A549 (cell line): ENCODE measurements around the gene ALDH3B2.
"Not testable (repeated sequence)": the region's sequence is repeated elsewhere in the genome, so short reads cannot be mapped to it uniquely, and the experiment has no call there.

Experiments
- CEBPB ChIP-seq, 2 experiments: fragments of >200 bp in 1 of 2; sonication (Bioruptor Twin) in 1 of 2; formaldehyde crosslinking in 1 of 2; IDR thresholded peaks; 2 replicates each; pipeline ENCODE4 v1.6.1; 2012 to 2016
- EP300 ChIP-seq, 2 experiments: fragments of >200 bp; sonication (Bioruptor Twin); formaldehyde crosslinking; IDR thresholded peaks; 2 replicates in 1 of 2; 3 replicates in 1 of 2; pipeline ENCODE4 v1.6.1; 2016 to 2017
- JUN ChIP-seq, 2 experiments: fragments of >200 bp; sonication (Bioruptor Twin); formaldehyde crosslinking; IDR thresholded peaks; 2 replicates in 1 of 2; 3 replicates in 1 of 2; pipeline ENCODE4 v1.6.1; 2016 to 2017
- KDM5A ChIP-seq: fragments of 200-600 bp; sonication (generic); IDR thresholded peaks from 2 replicates; pipeline ENCODE4 v1.6.1; 2016; ENCODE audit warnings: antibody characterized with exemption, mild to moderate bottlenecking
- MAZ ChIP-seq: fragments of 150-350 bp; IDR thresholded peaks from 2 replicates; pipeline ENCODE4 v1.6.1; 2014; ENCODE audit warnings: antibody characterized with exemption, low read depth, low read length, borderline replicate concordance
- MYC ChIP-seq: IDR thresholded peaks from 2 replicates; pipeline ENCODE4 v1.6.1; 2012; ENCODE audit warnings: mild to moderate bottlenecking, inconsistent platforms, low read length, improper control_type of control experiment, borderline replicate concordance
- NR3C1 ChIP-seq: fragments of >200 bp; sonication (Bioruptor Twin); formaldehyde crosslinking; IDR thresholded peaks from 3 replicates; pipeline ENCODE4 v1.6.1; 2017
- PHF8 ChIP-seq: fragments of 200-600 bp; sonication (generic); IDR thresholded peaks from 2 replicates; pipeline ENCODE4 v1.6.1; 2016; ENCODE audit warnings: low read depth, mild to moderate bottlenecking, antibody characterized with exemption, moderate library complexity, borderline replicate concordance
- POLR2A ChIP-seq: IDR thresholded peaks from 2 replicates; pipeline ENCODE4 v1.6.1; 2012; ENCODE audit warnings: mild to moderate bottlenecking, low read length
- RARB ChIP-seq: fragments of 250-450 bp; sonication (Bioruptor Pico); IDR thresholded peaks from 2 replicates; pipeline ENCODE4 v1.8.0; 2021; ENCODE audit warnings: mild to moderate bottlenecking, moderate library complexity
- SREBF2 ChIP-seq: fragments of 450-650 bp; IDR thresholded peaks from 2 replicates; pipeline ENCODE4 v1.6.1; 2014; ENCODE audit warnings: mild to moderate bottlenecking, moderate library complexity
- ZFP36 ChIP-seq: fragments of 450-650 bp; IDR thresholded peaks from 2 replicates; pipeline ENCODE4 v1.6.1; 2014; ENCODE audit warnings: borderline replicate concordance; ENCODE audit not compliant: partially characterized antibody
- TF ChIP-seq, protein P1 (sequence below): fragments of >200 bp; sonication (Bioruptor Twin); formaldehyde crosslinking; IDR thresholded peaks from 3 replicates; pipeline ENCODE4 v1.5.1; 2016
- TF ChIP-seq, protein P2 (sequence below): fragments of 200-600 bp; sonication (generic); IDR thresholded peaks from 2 replicates; pipeline ENCODE4 v1.6.1; 2016; ENCODE audit warnings: antibody characterized with exemption, mild to moderate bottlenecking, moderate library complexity

DNA sequence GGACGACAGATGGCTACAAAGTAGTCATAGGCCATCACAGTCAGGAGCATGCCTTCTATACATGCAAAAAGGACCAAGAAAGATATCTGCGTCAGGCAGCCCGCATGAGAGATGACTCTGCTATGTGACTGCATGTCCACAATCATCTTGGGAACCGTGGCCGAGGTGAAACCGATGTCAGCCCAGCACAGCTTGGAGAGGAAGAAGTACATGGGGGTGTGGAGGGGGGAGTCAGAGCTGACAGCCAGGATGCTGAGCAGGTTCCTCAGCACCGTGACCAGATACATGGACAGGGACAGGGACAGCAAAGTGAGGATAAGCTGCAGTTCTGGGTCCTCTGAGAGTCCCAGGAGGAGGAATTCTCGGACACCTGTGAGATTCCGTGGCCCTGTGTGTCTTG lies 48.6 kb upstream of the ALDH3B2 start:
- TF ChIP-seq KDM5A; ZFP36; EP300 (IDR thresholded peaks at IDR 0.05); MYC; MAZ; POLR2A; CEBPB (IDR thresholded peaks at IDR 0.05); PHF8; SREBF2; JUN (IDR thresholded peaks at IDR 0.05); RARB (CRISPR knock-in tag); NR3C1: not testable (repeated sequence)
- TF ChIP-seq, protein P1, sequence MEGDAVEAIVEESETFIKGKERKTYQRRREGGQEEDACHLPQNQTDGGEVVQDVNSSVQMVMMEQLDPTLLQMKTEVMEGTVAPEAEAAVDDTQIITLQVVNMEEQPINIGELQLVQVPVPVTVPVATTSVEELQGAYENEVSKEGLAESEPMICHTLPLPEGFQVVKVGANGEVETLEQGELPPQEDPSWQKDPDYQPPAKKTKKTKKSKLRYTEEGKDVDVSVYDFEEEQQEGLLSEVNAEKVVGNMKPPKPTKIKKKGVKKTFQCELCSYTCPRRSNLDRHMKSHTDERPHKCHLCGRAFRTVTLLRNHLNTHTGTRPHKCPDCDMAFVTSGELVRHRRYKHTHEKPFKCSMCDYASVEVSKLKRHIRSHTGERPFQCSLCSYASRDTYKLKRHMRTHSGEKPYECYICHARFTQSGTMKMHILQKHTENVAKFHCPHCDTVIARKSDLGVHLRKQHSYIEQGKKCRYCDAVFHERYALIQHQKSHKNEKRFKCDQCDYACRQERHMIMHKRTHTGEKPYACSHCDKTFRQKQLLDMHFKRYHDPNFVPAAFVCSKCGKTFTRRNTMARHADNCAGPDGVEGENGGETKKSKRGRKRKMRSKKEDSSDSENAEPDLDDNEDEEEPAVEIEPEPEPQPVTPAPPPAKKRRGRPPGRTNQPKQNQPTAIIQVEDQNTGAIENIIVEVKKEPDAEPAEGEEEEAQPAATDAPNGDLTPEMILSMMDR = not testable (repeated sequence)
- TF ChIP-seq, protein P2, sequence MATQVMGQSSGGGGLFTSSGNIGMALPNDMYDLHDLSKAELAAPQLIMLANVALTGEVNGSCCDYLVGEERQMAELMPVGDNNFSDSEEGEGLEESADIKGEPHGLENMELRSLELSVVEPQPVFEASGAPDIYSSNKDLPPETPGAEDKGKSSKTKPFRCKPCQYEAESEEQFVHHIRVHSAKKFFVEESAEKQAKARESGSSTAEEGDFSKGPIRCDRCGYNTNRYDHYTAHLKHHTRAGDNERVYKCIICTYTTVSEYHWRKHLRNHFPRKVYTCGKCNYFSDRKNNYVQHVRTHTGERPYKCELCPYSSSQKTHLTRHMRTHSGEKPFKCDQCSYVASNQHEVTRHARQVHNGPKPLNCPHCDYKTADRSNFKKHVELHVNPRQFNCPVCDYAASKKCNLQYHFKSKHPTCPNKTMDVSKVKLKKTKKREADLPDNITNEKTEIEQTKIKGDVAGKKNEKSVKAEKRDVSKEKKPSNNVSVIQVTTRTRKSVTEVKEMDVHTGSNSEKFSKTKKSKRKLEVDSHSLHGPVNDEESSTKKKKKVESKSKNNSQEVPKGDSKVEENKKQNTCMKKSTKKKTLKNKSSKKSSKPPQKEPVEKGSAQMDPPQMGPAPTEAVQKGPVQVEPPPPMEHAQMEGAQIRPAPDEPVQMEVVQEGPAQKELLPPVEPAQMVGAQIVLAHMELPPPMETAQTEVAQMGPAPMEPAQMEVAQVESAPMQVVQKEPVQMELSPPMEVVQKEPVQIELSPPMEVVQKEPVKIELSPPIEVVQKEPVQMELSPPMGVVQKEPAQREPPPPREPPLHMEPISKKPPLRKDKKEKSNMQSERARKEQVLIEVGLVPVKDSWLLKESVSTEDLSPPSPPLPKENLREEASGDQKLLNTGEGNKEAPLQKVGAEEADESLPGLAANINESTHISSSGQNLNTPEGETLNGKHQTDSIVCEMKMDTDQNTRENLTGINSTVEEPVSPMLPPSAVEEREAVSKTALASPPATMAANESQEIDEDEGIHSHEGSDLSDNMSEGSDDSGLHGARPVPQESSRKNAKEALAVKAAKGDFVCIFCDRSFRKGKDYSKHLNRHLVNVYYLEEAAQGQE = not testable (repeated sequence)
